Measurements from ENCODE around the gene TUBA1C.
"Not testable (repeated sequence)": the region's sequence is repeated elsewhere in the genome, so short reads cannot be mapped to it uniquely, and the experiment has no call there.

Gene TUBA1C

DNA sequence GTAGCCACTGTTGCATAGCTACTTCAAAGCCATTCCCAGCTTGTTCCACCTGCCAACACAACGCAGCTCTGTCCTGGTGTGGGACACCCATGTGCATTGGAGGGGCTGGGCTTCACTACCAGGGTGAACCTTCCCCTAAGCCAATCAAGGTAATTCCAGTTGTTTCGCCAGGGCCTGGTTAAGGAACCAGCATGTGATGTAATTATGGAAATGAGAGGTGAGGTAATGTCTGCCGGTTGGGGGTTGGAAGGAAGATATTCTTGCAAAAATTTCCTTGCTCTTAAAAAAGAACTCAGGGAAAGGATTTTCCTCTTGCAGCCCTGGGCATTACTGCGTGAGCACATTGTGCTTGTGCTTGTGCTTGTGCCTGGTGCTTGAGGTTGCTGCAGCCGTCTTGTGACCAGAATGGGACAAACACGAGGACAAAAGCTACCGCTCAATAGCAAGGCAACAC, 14.9 kb downstream of the TUBA1C start:
- DNase-seq, result no peak
- Mint-ChIP-seq H3K4me3 (no peak overlapping the region), H3K9me3 (peaks cover 3% of the 10 kb centered on the region), H3K4me1 (peaks cover 18% of the 10 kb centered on the region), H3K36me3 (ENCODE audit: low read depth) (no peaks in the 10 kb centered on the region), H3K27ac (peak overlapping the region; percentile 6), H3K27me3 (ENCODE audit: low read depth, poor library complexity) (peaks cover 14% of the 10 kb centered on the region)
- TF ChIP-seq, protein P1, sequence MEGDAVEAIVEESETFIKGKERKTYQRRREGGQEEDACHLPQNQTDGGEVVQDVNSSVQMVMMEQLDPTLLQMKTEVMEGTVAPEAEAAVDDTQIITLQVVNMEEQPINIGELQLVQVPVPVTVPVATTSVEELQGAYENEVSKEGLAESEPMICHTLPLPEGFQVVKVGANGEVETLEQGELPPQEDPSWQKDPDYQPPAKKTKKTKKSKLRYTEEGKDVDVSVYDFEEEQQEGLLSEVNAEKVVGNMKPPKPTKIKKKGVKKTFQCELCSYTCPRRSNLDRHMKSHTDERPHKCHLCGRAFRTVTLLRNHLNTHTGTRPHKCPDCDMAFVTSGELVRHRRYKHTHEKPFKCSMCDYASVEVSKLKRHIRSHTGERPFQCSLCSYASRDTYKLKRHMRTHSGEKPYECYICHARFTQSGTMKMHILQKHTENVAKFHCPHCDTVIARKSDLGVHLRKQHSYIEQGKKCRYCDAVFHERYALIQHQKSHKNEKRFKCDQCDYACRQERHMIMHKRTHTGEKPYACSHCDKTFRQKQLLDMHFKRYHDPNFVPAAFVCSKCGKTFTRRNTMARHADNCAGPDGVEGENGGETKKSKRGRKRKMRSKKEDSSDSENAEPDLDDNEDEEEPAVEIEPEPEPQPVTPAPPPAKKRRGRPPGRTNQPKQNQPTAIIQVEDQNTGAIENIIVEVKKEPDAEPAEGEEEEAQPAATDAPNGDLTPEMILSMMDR (IDR thresholded peaks at IDR 0.05), result no peak

DNA sequence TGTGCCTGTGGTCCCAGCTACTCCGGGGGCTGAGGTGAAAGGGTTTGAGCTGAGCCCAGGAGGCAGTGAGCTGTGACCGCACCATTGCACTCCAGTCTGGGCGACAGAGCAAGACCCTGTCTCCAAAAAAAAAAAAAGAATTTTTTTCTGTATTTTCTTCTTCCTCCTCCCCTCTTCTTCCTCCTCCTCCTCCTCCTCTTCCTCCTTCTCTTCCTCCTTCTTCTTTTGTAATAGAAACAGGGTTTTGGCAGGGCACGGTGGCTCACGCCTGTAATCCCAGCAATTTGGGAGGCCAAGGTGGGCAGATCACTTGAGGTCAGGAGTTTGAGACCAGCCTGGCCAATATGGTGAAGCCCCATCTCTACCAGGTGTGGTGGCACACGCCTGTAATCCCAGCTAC, 15.7 kb downstream of the TUBA1C start:
- H3K27me3 Mint-ChIP-seq (ENCODE audit: low read depth, poor library complexity), result peaks cover 14% of the 10 kb centered on the region
- H3K4me1 Mint-ChIP-seq, result peaks cover 20% of the 10 kb centered on the region
- DNase-seq; H3K36me3 Mint-ChIP-seq (ENCODE audit: low read depth); H3K9me3 Mint-ChIP-seq; H3K27ac Mint-ChIP-seq; H3K4me3 Mint-ChIP-seq: not testable (repeated sequence)

DNA sequence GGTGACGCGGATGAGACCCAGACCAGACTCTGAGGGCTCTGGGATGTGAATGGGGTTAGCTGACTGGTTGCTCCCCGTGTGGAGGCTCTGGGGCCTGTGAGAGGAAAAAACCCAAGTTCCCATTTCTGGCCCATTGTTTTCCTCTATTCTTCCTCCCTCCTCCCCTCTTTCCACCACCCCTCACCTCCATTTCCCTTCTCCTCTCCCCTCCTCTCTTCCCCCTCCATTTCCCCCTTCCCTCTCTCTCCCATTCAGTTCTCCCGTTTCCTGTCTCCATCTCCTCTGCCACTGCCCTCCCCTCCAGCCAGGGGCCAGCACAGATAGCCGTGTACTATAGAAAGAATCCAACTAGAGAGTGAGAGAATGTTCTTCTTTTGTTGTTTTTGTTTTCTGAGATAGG, 17.4 kb downstream of the TUBA1C start:
- H3K4me1 Mint-ChIP-seq, result peaks cover 20% of the 10 kb centered on the region
- DNase-seq, result no peak
- peaks cover 16% of the 10 kb centered on the region for H3K27me3 Mint-ChIP-seq (ENCODE audit: low read depth, poor library complexity)
- no peaks in the 10 kb centered on the region for H3K36me3 Mint-ChIP-seq (ENCODE audit: low read depth)
- no peak overlapping the region for H3K4me3 Mint-ChIP-seq
- H3K27ac Mint-ChIP-seq, result no peak overlapping the region
- peaks cover 8% of the 10 kb centered on the region for H3K9me3 Mint-ChIP-seq
- TF ChIP-seq, protein P1 (IDR thresholded peaks at IDR 0.05), result no peak

DNA sequence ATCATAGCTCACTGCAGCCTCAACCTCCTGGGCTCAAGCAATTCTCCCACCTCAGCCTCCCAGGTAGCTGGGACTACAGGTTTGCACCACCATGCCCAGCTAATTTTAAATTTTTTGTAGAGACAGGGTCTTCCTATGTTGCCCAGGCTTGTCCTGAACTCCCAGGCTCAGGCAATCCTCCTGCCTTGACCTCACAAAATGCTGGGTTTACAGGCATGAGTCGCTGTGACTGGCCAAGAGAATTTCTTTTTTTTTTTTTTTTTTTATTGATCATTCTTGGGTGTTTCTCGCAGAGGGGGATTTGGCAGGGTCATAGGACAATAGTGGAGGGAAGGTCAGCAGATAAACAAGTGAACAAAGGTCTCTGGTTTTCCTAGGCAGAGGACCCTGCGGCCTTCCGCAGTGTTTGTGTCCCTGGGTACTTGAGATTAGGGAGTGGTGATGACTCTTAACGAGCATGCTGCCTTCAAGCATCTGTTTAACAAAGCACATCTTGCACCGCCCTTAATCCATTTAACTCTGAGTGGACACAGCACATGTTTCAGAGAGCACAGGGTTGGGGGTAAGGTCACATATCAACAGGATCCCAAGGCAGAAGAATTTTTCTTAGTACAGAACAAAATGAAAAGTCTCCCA, 18.0 kb downstream of the TUBA1C start:
- H3K4me3 Mint-ChIP-seq; DNase-seq; H3K36me3 Mint-ChIP-seq (ENCODE audit: low read depth); H3K27ac Mint-ChIP-seq; H3K9me3 Mint-ChIP-seq: not testable (repeated sequence)
- peaks cover 23% of the 10 kb centered on the region for H3K4me1 Mint-ChIP-seq
- peaks cover 22% of the 10 kb centered on the region for H3K27me3 Mint-ChIP-seq (ENCODE audit: low read depth, poor library complexity)

DNA sequence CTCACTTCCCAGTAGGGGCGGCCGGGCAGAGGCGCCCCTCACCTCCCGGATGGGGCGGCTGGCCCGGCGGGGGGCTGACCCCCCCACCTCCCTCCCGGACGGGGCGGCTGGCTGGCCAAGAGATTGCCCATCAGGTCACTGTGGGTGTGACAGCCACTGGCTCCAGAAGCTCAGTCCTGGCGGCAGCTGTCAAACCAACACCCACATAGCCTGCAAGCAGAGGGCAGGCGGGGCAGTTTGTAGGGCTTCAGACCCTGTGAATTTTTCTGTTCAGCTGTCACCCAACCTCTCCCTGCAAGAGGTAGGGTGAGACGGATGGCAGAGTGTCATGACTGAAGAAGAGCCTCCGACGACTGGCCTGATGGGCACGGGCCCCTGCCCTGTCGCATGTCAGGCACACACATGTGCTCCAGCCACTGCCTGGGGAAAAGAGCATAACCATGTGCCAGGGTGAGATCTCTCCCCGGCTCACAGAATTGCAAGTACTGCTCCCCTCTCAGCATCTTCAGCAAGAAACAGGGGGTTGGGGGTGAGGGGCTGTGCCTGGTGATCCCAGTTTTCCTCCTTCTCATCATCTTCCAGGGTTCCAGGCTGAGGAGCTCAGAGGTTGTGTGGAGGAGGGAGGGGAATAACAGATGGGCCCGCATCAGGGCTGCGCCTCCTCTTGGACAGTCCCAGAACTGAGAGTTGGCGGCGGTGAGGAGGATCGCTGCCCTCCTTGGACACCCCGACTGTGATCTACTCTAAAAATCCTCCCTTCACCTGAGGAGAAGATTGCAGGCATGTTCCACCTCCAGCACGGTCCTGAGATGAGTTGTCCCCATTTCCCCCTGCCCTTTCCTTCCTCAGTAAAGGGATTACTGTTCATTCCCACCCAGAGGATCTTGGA, 18.9 kb downstream of the TUBA1C start:
- no peak for DNase-seq
- H3K4me1 Mint-ChIP-seq, result peaks cover 29% of the 10 kb centered on the region
- H3K27me3 Mint-ChIP-seq (ENCODE audit: low read depth, poor library complexity), result peaks cover 29% of the 10 kb centered on the region
- H3K9me3 Mint-ChIP-seq, result peaks cover 8% of the 10 kb centered on the region
- no peaks in the 10 kb centered on the region for H3K36me3 Mint-ChIP-seq (ENCODE audit: low read depth)
- H3K4me3 Mint-ChIP-seq, result no peak overlapping the region
- TF ChIP-seq, protein P1 (IDR thresholded peaks at IDR 0.05), result no peak
- H3K27ac Mint-ChIP-seq, result no peak overlapping the region

DNA sequence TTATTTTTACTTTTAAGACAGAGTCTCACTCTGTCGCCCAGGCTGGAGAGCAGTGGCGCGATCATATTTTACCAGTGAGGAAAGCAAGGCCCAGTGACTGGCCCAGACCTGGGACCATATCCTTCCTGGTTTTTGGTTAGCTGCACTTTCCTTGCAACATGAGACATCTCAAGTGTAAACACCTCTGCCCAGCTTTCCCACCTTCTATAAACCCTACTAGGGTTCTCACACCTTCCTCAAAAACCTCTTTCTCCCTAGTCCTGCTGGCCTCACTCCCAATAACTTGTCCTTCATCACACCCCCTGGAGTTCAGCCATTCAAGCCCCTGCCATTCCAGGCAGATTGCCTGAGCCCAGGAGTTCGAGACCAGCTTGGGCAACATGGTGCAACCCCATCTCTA, 19.8 kb downstream of the TUBA1C start:
- Mint-ChIP-seq H3K4me1 (peaks cover 26% of the 10 kb centered on the region), H3K4me3 (no peak overlapping the region), H3K36me3 (ENCODE audit: low read depth) (no peaks in the 10 kb centered on the region), H3K9me3 (peaks cover 5% of the 10 kb centered on the region), H3K27me3 (ENCODE audit: low read depth, poor library complexity) (peaks cover 37% of the 10 kb centered on the region), H3K27ac (no peak overlapping the region)
- TF ChIP-seq, protein P1 (IDR thresholded peaks at IDR 0.05), result no peak
- DNase-seq, result no peak

Measured in nephron progenitor cell (in vitro differentiated cells).